Right renal pelvis (tissue), 4 donors: Measurements from ENCODE around the gene MMD. TPM values are rescaled to one million over a fixed set of nuclear protein-coding genes. Genes with fewer than 3 reads are reported as not detected.

Experiments
- DNase-seq, 4 donors: peaks; one replicate each; pipeline ENCODE4 v3.0.0-alpha.2; 2013; ENCODE audit warnings: low read depth in 4 of 4, low spot score in 3 of 4, missing footprints in 1 of 4
- polyA plus RNA-seq, 4 donors: library from polyadenylated mRNA; unstranded; fragments of 120-200 nt; gene quantifications; one replicate each; pipeline ENCODE4 v1.2.1, GENCODE V29; 2013; ENCODE audit not compliant: insufficient read length in 4 of 4

The MMD gene
- polyA plus RNA-seq, 4 donors, result 21.8 to 25.8 (median 24.7) TPM

DNA sequence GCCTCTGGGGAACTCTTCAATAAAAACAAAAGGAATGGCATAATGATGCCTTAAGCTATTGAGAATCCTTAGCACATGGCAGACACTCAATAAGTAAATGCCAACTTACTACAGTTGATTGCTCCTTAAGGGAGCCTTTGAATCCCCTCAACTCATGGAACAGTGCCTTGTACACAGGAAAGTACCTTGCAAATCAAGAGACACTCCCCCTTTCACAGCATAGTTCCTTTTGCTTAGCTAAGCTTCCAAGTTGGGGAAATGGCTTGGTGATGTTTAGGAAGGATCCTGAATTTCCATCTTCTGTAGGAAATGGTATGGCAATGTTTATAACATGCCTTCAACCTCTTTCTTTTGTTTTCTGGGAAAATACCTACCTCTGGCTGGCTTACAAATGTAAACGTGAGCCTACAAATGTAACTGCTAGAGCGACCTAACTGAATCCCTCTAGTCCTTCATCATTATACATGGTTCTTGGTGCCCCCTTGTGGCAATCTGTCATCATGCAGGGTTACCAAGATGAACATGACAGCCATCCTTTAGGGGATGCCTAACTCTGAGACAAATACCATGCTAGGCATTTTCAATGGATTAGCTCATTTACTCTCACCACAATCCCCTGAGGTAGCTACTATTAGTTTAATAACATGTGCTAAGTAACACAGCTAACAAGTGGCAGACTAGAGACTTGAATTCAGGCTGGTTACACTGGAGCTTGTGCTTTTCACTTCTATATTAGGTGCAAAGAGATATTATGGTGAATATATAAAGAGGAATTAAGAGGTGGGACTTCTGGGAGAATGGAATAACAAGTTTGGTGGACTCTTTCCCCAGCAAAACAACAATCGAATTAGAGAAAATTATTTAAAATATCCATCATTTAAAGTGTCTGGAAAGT is 65.0 kb downstream of the MMD start:
- peak; percentile 17 to 38 (median 26) for DNase-seq

DNA sequence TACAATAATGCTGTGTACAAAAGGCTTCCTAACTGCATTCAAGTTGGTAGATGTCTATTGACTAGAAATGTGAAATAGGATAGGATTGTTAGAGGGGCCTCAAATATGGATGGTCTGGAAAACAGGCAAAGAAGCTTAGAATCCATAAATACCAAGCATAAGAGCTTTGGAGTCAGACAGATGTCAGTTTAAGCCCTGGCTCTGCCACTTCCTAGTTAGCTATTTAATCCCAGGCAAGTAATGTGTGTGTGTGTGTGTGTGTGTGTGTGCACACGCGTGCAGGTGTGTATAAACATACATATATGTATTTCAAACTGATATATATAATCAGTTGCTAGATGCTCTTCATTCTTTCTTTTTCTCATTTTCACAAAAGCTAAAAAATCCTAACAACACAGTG is 66.7 kb downstream of the MMD start:
- no peak for DNase-seq

DNA sequence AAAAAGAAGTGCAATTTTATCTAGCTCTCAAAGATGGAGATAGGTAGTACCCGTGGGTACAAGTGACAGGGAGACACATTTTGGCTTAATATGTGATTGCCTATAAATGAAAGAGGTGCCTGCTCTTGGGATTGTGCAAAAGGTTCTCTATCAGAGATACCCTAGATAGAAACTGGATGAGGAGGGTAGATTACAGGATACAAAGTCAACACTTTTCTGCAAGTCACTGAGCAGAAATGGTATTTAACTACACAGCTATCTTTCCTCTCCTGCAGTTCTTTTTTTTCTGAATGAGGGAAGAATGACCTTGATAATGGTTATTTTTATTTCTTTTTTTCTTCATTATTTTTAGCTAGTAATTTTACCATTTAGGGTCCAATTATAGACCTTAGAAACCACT is 67.6 kb downstream of the MMD start:
- no peak for DNase-seq

DNA sequence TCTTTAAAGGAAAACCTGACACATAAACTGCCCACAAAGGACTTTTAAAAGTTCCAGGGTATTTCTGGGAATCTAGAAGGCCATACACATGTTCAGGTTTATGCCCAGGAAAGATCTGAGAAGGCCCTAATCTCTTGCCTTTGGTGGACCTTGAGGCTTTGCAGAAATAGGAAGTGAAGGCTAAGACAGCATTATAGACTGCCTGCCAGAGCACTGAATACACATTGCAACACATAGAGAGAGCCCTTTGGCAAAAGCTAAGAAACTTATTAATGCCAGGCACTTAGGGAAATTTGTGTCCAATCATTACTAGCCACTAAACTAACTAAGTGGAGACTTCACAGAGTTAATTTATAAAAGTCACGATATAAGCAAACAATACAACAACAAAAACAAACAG is 70.4 kb downstream of the MMD start:
- DNase-seq, result no peak

DNA sequence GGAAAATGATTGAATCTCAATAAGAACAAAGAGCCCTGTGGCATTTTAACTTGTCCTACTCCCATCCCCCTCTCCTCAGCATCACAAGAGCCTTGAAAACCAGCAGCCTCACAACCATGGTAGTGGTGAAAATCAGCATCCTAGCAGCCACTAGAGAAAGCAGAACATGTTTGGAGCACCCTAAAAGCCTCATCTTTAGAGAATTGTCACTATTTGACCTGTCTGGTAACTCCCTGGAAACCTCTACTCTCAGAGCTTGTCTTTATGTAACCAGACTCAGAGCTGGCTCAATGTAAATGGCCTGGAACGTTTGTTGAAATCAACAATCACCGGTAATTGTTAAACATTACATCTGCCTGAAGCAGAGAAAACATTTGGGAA is 70.8 kb downstream of the MMD start:
- DNase-seq, result no peak

DNA sequence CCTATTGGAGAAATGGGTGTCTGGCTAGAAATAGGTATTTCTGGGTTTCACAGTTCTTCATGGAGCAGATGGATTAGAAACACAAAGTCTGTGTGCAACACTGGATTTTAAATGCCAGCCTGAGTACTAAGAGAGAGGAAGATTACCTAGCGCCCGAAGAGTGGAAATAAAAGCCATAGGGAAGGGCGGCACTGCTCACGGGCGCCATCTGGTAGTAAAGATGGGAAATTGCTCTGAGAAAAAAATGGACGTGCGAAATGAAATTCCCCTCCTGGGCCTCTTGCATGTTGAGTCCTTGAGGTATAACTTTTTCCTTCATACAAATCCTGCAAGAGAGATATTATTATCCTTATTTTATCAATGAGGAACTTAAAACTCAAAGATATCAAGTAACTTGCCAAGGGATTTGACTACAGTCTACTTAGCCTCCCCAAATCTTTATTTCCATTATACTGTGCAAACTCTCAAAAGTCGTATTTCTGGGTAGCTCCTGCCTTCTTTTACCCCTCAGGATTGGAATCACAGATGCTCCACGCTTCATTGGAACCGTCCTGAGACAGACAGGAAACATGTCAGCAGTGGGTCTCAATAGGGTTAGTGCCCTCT is 72.8 kb downstream of the MMD start:
- DNase-seq, result peak; percentile 31 to 57 (median 43)

DNA sequence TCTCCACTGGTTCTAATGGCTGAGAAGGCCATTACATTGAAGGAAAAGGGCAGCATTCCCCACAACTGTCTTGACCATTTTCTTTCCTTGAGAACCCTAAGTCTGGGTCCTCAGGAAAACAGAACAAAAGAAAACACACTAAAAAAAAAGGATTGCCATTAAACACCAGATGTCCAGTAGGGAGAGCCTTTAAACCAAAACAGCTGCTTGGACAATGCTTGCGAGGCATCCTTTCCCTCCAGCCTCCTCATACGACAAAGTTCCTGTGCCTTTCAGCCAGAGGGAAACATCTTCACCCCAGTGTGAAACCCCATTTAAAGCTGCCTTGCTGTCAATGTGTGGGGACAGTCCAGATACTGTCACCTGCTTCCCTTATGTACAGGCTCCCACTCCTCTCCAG is 74.3 kb downstream of the MMD start:
- no peak for DNase-seq

DNA sequence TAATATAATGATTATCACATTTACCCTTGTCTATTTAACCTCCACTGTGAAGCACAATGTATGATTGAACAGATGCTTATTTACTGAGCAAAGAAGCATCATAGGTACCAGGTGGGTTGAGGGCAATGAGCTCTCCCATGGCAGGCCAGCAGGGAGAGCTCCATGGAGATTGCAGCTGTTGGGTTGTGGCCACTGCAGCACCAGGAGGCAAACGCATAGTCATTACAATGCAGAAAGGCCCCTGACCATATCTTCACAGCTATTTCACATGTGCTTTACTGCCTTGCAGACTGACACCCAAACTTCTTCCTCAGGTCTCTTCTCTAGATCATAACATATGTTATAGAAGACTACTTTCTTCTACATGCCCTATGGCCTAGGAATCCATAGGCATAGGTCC is 75.0 kb downstream of the MMD start:
- no peak for DNase-seq

DNA sequence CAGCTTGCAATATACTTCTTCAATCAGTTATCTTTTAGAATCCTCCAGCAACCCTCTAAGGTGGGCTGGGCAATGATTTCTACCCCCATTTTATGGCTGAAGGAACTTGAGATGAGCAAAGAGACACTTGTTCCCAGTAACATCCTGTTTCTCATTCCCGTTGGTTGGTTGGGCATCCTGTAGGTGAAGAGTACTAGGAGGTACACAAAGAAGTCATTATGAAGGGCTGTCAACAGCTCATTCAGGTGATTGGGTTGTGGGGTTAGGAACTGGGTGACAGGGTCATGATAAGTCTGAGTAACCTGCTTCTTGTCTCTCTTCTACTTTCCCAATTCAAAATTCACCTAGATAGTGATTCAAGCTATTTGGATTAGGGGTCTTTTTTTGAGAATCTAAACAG is 76.5 kb downstream of the MMD start:
- no peak for DNase-seq

DNA sequence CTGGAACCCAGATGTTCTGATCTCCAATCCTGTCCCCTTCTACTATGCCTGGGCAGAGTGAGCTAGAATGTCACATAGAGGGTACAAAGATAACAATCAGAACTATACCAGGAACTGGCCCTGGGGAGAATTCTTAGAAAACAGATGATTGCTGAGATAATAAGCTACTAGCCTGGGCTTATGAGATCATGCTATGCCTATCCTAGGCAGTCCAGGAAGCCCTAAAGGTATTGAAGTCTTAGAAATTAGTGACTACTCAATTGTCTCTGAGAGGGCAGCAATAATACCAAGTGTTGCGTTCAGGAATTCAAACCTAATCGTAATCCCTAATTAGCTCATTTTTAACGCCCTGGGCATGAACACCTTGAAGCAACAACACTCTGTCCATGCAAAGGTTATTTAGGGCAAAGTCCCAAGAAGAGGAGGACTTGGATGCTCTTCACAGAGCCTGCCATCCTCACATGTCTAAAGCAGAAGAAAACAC is 77.1 kb downstream of the MMD start:
- DNase-seq, result no peak

DNA sequence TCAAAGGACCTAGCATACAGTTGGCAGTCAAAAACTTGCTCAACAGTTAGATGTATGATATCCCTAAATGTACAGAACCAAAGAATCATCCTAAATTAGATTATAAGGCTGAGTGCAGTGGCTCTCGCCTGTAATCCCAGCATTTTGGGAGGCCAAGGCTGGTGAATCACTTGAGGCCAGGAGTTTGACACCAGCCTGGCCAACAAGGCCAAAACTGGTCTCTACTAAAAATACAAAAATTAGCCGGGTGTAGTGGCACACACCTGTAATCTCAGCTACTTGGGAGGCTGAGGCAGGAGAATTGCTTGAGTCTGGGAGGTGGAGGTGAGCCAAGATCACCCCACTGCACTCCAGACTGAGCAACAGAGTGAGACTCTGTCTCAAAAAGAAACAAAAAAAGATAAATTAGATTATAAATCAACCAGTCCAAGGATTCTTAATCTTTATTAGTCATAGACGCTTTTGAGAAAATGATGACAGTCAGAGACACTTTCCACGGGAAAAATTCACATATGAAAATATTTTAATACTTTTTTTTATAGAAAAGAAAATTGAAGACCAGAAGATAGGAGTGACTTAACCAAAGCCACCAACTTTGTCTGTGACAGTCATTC is 77.6 kb downstream of the MMD start:
- no peak for DNase-seq

DNA sequence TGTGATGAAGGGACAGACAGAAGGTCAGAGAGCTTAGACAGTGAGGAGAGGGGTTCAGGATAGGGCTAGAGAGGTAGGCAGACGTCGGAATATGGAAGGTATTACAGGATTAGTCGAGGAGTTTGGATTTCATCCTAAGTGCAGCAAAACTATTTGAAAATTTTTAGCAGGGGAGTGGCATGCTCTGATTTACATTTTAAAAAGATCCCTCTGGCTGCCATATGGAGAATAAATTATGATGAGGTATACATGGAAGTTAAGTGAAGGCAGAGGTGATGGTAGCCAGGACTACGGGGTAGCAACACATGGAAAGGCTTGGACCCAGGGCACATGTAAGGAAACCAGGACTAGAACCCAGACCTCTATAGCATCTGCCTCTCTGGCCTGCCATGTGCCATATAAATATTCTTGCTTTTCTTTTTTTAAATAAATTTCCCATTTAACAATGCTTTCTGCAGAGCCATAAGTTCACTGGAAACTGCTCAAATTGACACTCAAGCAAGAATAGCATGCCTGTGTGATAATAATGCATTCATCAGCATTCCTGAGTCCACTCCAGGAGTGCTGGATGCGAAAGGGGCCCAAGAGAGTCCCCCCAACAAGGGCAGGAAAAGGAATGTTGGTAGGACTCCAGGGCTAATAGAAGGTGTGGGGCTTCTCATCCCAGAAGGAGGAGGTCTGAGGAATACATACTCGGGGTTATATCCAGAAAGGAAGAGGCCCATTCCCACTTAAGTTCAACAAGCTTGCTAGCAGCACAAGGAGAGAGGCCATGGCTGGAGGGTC is 78.6 kb downstream of the MMD start:
- DNase-seq, result no peak

Other genes starting within 250 kb of the MMD start
- gene HLF, start 156.9 kb downstream of the MMD start, polyA plus RNA-seq, result 1 to 10 TPM; 4.5 to 7.1 (median 5.4) TPM
- under 1 TPM in 2 of 4 donors, not detected in 2; 0.17 TPM for gene SMIM36, start 89.6 kb upstream of the MMD start, polyA plus RNA-seq